HL-60/S4 (cell line): Measurements from ENCODE around the gene PARL.
"Not testable (repeated sequence)": the region's sequence is repeated elsewhere in the genome, so short reads cannot be mapped to it uniquely, and the experiment has no call there.

Experiments
- in situ Hi-C: fragments of 300-500 bp; cut with MboI; formaldehyde crosslinking; loops from 2 replicates; pipeline ENCODE4 v1.14.3; 2022; ENCODE audit warnings: low sequenced_read_pairs

The PARL gene

DNA sequence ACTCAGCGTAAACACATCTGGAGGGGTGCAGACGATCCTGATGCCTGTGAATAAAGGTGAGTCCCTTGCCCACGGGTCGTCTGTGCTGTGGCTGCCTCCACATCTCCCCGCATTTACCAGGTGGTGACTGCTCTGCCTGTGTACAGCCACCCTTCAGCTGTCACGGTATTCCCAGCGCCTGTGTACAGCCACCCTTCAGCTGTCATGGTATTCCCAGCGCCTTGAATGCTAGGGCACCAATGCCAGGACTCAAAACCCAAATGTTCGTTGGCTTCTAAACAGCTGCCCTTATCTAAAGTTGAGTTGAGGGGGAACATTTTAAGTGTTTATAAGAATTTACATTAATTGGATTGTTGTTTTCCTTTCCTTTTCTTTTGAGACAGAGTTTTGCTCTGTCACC is 86.7 kb downstream of the PARL start:
- in situ Hi-C loops = no loop called here

DNA sequence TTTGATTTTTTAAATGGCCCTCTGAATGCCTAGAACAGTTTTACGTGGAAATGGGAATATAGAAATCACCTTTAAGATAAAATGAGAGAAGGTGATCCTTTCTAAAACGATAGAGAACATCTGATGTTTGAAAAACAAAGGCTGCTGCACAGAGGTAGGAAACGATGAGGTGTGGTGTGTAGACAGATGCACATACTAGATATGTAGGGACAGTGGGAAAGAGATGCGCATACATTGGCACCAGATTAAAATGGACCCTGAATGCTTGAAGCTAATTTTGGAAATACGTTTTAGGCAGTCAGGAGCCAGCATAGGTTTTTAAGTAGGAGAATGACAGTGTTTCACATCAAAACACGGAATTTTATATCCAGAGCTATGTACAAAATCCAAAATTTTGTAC is 88.3 kb downstream of the PARL start:
- in situ Hi-C loops = no loop called here

DNA sequence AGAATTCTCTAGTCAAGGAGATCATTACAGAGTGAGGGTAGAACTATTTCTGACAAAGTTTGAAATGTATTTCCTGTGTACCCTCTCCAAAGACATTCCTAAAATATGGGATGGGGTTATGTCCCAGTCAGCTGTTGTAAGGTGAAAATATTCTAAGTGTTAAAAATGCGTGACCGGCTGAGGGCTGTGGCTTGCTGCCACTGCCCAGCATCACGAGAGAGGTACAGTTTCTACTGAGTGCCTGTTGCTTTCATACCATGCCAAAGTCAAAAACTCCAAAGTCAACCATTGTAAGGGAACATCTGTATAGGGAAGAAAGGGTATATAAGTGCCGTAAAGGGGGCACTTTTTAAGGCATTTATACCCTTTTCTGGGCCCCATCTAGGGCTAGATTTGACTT is 90.2 kb downstream of the PARL start:
- in situ Hi-C loops = no loop called here

DNA sequence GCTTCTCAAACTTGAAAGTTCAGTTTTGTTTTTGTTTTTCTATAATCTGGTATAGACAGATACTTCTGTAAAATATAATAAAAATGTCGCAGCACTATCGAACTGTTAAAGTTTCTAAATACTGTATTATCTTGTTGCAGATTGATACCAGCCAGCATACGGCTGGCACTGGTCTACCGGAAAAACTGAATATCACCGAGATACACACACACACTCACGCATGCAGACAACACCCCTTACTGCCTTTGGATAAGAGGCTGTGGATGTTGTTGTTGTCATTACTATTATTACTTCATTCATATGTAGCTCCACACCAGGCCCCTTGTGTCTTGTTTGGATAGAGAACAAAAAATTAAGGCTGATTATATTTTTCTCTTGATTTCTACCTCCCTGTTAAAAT is 91.7 kb downstream of the PARL start:
- in situ Hi-C loops = no loop called here

DNA sequence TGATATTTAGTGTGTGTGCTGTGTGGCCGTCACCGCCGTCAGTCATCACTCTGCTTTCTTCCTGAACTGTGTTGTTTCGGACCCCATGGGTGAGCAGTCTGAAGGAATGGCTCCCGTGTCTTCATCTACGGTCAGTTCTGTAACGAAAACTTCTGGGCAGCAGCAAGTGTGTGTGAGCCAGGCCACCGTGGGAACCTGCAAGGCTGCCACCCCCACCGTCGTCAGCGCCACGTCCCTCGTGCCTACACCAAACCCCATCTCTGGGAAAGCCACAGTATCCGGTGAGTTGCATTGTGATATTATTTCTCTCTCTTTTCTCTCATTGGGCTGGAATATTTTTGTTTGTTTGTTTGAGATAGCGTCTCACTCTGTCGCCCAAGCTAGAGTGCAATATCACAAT is 94.0 kb downstream of the PARL start:
- in situ Hi-C loops = no loop called here

DNA sequence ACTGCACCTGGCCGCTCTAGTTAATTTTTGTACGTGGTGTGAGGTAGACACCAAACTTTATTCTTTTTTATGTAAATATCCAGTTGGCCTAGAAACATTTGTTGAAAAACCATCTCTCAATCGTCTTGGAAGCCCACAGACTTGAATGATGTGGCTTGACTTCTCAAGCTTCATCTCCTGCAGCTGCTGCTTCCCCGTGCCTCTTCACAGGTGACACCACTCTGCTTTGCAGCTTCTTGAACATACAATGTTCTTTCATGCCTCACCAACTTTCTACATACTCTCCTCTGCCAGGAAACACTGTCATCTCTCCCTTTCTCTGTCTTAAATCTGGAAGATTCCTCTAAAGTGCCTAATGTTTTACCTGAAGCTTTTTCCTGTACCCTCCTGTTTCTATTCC is 94.9 kb downstream of the PARL start:
- in situ Hi-C loops = no loop called here

DNA sequence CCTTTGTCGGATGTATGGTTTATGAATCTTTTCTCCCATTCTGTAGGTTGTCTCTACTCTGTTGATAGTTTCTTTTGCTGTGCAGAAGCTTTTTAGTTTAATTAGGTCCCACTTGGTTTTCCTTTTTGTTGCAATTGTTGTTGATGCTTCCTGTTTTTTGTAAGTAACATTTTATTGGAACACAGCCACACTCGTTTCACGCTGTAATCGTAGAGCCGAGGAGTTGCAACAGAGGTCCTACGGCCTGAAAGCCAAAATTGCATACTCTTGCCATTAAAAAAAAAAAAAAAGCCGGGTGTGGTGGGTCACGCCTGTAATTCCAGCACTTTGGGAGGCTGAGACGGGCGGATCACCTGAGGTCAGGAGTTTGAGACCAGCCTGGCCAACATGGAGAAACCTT is 100.2 kb downstream of the PARL start:
- in situ Hi-C loops = not testable (repeated sequence)

DNA sequence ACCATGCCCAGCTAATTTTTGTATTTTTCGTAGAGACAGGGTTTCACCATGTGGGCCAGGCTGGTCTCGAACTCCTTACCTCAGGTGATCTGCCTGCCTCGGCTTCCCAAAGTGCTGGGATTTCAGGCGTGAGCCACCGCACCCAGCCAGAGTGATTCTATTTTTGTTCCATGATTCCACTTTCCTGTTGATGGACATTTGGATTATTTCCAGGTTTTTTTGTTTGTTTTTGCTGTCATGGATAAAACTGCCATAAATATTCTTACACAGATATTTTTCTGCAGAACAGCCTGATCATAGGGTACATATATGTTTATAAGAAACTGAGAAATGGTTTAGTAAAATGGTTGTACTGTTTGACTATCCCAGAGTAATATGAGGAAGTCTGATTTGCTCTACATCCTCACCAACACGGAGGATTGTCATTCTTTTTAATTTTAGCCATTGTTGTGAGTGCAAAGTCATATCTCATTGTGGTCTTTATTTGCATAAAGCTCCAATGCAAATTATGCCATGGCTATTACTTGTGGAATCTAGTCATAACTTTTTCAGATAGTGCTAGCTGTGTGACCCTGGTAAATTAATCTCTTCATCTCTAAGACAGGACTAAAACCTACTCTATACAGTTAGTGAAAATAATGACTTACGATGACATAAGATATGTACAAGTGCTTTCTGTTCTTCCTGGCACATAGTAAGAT is 102.0 kb downstream of the PARL start:
- in situ Hi-C loops = no loop called here

DNA sequence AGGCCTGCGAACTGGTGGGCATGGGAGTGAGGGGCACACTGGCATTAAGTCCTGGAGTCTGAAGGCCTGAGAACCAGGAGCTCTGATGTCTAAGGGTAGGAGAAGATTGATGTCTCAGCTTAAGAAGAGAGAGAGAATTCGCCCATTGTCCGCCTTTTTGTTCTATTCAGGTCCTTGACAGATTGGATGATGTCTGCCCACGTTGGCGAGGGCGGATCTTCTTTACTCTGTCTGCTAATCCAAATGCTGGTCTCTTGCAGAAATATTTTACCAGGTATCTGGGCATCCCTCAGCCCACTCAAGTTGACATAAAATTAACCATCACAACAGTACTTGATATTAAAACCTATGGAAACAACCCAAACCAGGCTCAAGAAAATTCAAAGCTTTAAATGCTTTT is 103.4 kb downstream of the PARL start:
- in situ Hi-C loops = no loop called here

DNA sequence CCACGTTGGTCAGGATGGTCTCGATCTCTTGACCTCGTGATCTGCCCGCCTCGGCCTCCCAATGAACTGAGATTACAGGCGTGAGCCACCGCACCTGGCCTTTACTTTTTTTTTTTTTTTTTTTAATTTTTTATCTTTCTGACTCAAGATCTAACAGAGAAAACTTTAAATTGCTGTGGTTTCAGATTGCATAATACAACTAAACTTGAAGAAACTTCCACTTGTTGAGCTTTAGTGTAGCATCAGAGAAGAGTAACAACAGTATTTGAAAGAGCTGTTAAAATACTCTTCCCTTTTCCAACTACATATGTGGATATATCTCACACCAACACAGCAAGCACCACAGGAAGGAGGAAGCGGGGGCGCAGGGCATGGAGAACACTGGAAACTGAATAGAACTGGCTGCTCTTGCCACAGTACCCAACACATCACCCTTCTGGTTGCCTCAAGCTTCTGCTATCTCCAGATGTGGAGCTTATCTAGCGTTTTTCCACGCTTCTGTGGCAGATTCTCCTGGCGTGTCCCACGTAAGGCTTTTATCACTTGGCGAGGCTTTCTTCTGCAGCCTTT is 104.7 kb downstream of the PARL start:
- in situ Hi-C loops = no loop called here
